GM20000 (cell line): ENCODE results near the gene ZNRF3.
"Not testable (repeated sequence)": the region's sequence is repeated elsewhere in the genome, so short reads cannot be mapped to it uniquely, and the experiment has no call there.

Experiments used
- DNase-seq: peaks from one replicate; pipeline ENCODE4 v3.0.0; 2012; ENCODE audit warnings: low spot score
- CTCF ChIP-seq: IDR thresholded peaks from 2 replicates; pipeline ENCODE4 v1.5.1; 2012; ENCODE audit warnings: mild to moderate bottlenecking, control low read depth; ENCODE audit errors: extremely low read depth, missing control alignments

The ZNRF3 gene

DNA sequence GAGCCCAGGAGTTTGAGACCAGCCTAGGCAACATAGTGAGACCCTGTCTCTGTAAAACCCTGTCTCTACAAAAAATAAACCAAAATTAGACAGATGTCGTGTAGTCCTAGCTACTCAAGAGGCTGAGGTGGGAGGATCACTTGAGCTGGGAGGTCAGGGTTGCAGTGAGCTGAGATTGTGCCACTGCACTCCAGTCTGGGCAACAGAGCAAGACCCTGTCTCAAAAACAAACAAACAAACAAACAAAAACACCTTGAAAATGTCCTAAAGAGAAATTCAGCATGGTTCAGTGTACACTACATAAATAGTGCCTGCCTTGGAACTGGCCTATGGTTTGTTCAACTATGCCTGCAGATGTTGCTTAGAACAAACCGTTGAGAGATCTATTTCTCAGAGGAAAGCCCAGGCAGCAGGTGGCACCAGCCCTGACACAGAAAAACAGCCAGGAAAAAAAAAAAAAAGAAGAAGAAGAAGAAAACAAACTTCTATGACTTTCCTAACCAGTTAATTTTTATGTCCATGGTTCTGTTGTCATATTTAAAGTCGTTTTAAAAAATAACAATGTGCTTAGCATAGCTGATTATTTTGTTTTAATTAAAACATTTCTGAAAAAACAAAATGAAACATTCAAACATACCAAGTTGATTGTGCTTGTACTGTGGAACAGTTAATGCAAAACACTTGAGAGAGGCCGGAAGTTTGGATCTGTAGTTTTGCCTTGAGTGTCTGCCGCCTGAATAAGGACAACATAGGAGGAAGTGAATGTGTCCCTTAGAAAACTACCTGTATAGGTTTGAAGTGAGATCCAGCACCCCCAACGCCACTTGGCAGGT, 194.9 kb downstream of the ZNRF3 start:
- no peak for DNase-seq
- TF ChIP-seq CTCF: no peak

DNA sequence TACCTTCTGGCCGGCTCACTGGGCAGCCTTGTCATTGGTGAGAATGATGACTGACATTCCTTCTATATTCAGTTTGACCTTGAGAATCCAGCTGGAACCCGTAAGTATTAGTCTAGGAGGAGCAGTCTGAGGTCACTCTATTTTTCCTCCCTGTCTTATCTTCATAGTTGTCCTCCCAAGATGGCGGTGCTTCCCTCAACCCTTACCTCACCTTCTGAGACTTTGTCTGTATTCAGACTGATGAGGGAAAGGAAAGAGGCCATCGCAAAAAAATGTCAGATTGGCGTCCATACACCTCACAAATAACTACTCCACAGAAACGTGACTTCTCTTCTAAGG, 195.5 kb downstream of the ZNRF3 start:
- TF ChIP-seq CTCF: no peak
- DNase-seq: no peak

DNA sequence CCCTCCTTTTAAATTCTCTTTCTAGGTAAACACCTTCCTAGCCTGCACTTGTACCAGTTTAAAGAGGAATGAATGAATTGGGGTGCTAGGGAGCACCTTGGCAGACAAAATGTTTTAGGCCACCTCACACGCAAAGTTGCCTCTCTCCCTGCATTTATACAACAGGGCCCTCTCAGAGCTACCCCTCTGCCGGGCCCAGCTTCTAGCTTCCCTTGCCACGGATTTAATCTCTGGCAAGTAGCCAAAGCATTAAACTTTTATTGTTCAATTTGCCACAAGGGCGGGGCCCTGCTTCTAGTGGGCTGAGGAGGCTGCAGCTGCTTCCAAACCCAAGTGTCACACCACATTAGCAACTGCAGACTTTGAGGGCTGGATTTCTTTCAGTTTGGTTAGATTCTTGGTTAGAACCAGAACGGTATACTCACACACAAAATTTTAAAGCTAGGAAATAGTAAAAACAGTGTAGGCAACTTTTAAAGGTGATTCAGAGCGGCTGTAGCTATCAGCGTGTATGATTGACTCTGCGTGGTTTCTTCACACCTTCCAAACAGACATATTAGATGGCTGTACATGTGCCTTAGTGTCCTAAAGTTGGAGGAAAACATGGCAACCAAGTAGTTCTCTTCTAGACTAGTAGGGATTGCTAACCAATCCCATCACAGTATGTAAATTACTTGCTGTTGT, 196.0 kb downstream of the ZNRF3 start:
- no peak for TF ChIP-seq CTCF
- DNase-seq: no peak

DNA sequence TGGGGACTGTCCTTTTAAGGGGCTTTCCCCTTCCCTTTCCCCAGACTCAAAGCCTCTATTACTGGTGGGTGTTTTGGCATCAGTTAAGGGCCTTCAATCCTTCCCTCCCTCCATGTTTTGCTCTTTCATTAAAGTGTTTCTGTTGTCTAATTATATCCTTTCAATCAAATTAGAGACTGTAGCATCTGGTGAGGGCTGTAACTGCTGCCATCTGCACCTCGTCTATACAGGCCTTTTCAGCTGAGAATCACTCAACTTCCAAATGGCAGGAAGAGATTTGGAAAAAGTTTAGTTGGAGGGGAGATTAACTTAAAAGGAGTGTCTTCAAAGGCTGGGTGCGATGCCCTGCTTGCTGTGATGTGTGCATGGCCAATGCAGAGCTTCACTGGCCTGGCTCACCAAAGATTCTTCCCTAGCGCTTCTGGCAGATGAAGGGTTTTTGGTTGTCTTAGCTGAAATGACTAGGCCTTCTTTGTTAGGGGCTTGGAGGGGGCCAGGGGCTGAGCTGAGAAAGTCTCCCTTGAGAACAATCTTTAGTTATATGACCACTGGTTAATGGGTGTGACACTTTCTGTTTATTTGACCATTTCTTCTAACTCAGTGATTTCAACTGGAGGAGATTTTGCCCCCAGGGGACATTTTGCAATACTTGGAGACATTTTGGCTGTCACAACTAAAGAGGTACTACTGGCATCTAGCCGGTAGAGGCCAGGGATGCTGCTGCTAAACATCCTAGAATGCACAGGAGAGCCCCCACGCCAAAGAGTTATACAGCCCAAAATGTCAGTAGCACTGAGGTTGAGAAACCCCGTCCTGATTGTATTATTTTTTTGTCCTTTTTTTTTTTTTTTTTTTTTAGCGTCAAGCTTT, 197.0 kb downstream of the ZNRF3 start:
- no peak for DNase-seq
- no peak for TF ChIP-seq CTCF

- TF ChIP-seq CTCF: no peak
- DNase-seq: no peak
These were observed 198.3 kb downstream of the ZNRF3 start for GRCh38 chr22:29081517-29082236.

DNA sequence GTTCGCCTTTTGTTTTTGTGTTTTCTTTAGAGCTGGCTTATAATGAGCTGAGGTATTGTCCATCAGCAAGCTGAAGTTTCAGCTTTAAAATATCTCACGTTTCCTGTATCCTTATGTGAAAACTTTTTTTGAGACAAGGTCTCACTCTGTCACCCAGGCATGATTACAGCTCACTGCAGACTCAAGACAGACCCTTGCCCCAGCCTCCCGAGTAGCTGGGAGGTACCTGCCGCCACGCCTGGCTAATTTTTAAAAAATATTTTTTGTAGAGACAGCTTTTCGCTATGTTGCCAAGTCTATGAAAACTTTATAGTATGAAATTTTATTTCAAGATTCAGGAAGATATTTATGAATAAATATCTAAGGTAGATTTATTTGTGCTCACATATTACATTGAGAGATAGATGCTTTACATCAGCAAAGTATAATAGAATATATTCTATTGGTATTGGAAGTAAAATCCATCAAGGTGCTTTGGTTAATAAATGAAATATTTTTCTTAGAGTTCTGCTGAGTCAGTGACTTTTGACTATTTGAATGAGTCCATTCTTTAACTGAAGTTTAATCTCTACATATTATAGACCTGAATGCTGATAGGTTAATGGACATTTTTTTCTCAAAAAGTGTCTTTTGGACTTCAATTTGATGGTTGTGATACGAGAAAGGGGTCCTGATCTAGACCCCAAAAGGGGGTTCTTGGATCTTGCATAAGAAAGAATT, 199.6 kb downstream of the ZNRF3 start:
- no peak for TF ChIP-seq CTCF
- DNase-seq: no peak

GRCh38 chr22:29083576-29083932, 200.2 kb downstream of the ZNRF3 start:
- not testable (repeated sequence) for DNase-seq
